GM10266 (cell line): ENCODE measurements around the gene OLIG1.

ENCODE experiments used
- DNase-seq: peaks from one replicate; pipeline ENCODE4 v3.0.0; 2012; ENCODE audit errors: extremely low spot score
- CTCF ChIP-seq: IDR thresholded peaks from 2 replicates; pipeline ENCODE4 v1.5.1; 2012; ENCODE audit warnings: mild to moderate bottlenecking, low read depth; ENCODE audit not compliant: control insufficient read depth, insufficient read depth; ENCODE audit errors: missing control alignments

Gene OLIG1

GRCh38 chr21:33037501-33037900 lies 32.4 kb upstream of the OLIG1 start:
- TF ChIP-seq CTCF, result no peak

DNA sequence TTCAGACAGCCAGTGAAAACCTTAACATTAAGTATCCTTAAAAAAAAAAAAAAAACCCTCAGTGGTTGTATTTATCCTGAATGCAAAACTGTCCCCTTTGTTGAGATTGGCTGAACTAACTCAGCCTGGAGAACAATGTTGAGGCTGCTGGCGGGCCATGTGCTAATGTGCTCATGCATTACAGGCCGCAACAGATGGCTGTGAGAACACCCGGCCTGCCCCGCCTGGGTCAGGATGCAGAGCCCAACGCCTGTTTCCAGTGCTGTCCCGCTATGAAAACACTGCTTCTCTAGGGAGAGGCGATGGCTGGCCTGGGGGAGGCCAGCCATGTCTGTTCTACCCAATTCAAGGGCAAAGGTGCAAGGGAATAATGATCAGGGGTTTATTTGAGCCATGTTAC lies 30.4 kb upstream of the OLIG1 start:
- no peak for TF ChIP-seq CTCF
- no peak for DNase-seq

More at GRCh38 chr21:33037501-33037900, 32.4 kb upstream of the OLIG1 start:
- no peak for DNase-seq

DNA sequence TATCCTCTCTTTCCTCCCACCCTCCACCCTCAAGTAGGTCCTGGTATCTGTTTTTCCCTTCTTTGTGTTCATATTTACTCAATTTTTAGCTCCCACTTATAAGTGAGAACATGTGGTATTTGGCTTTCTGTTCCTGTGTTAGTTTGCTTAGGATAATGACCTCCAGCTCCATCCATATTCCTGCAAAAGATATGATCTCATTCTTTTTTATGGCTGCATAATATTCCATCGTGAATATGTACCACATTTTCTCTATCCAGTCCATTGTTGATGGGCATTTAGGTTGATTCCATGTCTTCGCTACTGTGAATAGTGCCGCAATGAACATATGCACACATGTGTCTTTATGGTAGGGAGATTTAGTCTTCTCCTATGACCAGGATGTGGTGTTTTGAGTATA lies 29.7 kb upstream of the OLIG1 start:
- DNase-seq, result no peak
- no peak for TF ChIP-seq CTCF

- TF ChIP-seq CTCF, result no peak
- no peak for DNase-seq
Measured at GRCh38 chr21:33041981-33042380, 28.0 kb upstream of the OLIG1 start.

GRCh38 chr21:33042812-33043211 lies 27.1 kb upstream of the OLIG1 start:
- no peak for TF ChIP-seq CTCF
- DNase-seq, result no peak

- no peak for TF ChIP-seq CTCF
Measured at GRCh38 chr21:33046455-33046854, 23.5 kb upstream of the OLIG1 start.

GRCh38 chr21:33047231-33047630 lies 22.7 kb upstream of the OLIG1 start:
- TF ChIP-seq CTCF, result no peak
- DNase-seq, result no peak

More at GRCh38 chr21:33046455-33046854, 23.5 kb upstream of the OLIG1 start:
- DNase-seq, result no peak

DNA sequence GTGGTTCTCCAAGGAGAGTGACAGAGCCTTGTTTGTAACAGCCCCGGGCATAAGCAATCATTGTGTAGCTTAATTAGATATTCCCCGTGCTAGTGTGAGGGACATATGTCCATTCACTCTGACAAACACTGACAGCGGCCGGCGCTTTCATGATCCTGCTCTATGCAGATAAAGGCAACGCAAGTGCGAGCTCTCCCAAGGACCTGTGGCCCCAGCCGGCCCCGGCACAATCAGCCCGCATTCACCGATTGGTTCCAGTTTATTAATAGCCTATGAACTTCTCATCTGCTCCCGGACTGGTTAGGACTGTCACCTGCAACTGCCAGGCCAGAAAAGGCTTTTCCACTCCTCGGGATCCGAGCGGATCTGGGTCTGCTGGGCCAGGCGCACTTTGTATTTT lies 18.0 kb upstream of the OLIG1 start:
- no peak for TF ChIP-seq CTCF
- DNase-seq, result no peak
